Panc1 (cell line): ENCODE measurements around the gene WNT5A.

Experiments
- CTCF ChIP-seq: fragments of 450-650 bp; IDR thresholded peaks from 2 replicates; pipeline ENCODE4 v1.5.1; 2017; ENCODE audit warnings: mild to moderate bottlenecking
- SIN3A ChIP-seq: IDR thresholded peaks from 2 replicates; pipeline ENCODE4 v1.6.1; 2012; ENCODE audit warnings: low read depth, mild to moderate bottlenecking, low read length, moderate library complexity, borderline replicate concordance; ENCODE audit not compliant: insufficient read depth

GRCh38 chr3:55459838-55460237 is 27.3 kb downstream of the WNT5A start:
- no peak for TF ChIP-seq CTCF
- no peak for TF ChIP-seq SIN3A
